Fibroblast of mammary gland (primary cell): ENCODE data around the gene RIPK3.
A peak's percentile ranks its signal among the peaks of the same experiment; 100 is the strongest.

Experiments
- DNase-seq: peaks from one replicate; pipeline ENCODE4 v3.0.0-alpha.2; 2010; ENCODE audit warnings: low read depth
- H3K4me3 ChIP-seq: 2 replicates; pipeline ENCODE4 v1.5.1; 2011; ENCODE audit warnings: low read depth, mild to moderate bottlenecking, low read length, moderate library complexity; ENCODE audit not compliant: control insufficient read depth
- CTCF ChIP-seq: conservative IDR thresholded peaks from 2 replicates; pipeline ENCODE4 v1.5.1; 2011; ENCODE audit warnings: low read depth, low read length, inconsistent platforms; ENCODE audit not compliant: control insufficient read depth, insufficient read depth

Gene RIPK3

GRCh38 chr14:24314377-24315193 is 25.2 kb downstream of the RIPK3 start:
- no peak for DNase-seq
- no peak for TF ChIP-seq CTCF
- H3K4me3 ChIP-seq: no peak overlapping the region

- no peak for DNase-seq
- TF ChIP-seq CTCF: no peak
- no peak overlapping the region for H3K4me3 ChIP-seq
Measured at GRCh38 chr14:24313913-24314312, 25.9 kb downstream of the RIPK3 start.

GRCh38 chr14:24312736-24313507 is 26.9 kb downstream of the RIPK3 start:
- DNase-seq: no peak
- H3K4me3 ChIP-seq: no peak overlapping the region
- no peak for TF ChIP-seq CTCF

- peak; percentile 36 for DNase-seq
- TF ChIP-seq CTCF: no peak
- no peak overlapping the region for H3K4me3 ChIP-seq
Measured at GRCh38 chr14:24311837-24312615, 27.8 kb downstream of the RIPK3 start.

- peak; percentile 69 for DNase-seq
- TF ChIP-seq CTCF: no peak
- H3K4me3 ChIP-seq: peak within 1 kb of the TSS; percentile 15
Measured at GRCh38 chr14:24310646-24311604, 28.9 kb downstream of the RIPK3 start, which contains the start of gene LTB4R. LTB4R (plus strand) TSS chr14:24311502; CDS start chr14:24315652, 4,150 bp downstream.
